ENCODE measurements around the gene SH3RF1.
"Not testable (repeated sequence)": the region's sequence is repeated elsewhere in the genome, so short reads cannot be mapped to it uniquely, and the experiment has no call there.

The SH3RF1 gene

GRCh38 chr4:169287983-169288382, 17.2 kb upstream of the SH3RF1 start:
- ATAC-seq (replicated peaks); H3K27ac Mint-ChIP-seq; H3K4me3 Mint-ChIP-seq: not testable (repeated sequence)

DNA sequence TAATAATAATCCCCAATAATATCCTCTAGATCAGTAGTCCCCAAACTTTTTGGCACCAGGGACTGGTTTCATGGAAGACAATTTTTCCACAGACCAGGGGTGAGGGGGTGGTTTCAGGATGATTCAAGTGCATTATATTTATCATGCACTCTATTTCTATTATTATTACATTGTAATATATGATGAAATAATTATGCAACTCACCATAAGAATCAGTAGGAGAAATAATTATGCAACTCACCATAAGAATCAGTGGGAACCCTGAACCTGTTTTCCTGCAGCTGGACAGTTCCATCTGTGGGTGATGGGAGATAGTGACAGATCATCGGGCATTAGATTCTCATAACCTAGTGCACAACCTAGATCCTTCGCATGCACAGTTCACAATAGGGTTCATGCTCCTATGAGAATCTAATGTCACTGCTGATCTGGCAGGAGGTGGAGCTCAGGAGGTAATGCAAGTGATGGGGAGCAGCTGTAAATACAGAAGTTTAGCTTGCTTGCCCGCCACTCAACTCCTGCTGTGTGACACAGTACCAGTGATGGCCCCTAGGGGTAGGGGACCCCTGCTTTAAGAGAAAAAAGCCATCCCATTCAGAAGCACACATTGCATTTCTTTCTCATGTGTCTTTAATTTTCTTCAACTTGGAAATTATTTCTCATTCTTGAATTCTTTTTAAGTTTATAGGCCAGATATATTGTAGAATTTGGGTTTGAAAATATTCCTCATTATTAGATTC, 16.0 kb upstream of the SH3RF1 start:
- ATAC-seq (replicated peaks) (no peak), DNase-seq (no peak)
- Mint-ChIP-seq H3K4me3 (no peak overlapping the region), H3K9me3 (no peaks in the 10 kb centered on the region), H3K4me1 (ENCODE audit: low read depth in 2 of 2) (no peaks in the 10 kb centered on the region), H3K27ac (no peak overlapping the region), H3K27me3 (peaks cover 8 to 11% of the 10 kb centered on the region in 2 donors), H3K36me3 (ENCODE audit: insufficient read depth) (no peaks in the 10 kb centered on the region)

More at GRCh38 chr4:169287983-169288382, 17.2 kb upstream of the SH3RF1 start:
- H3K4me1 Mint-ChIP-seq (ENCODE audit: low read depth in 2 of 2); H3K9me3 Mint-ChIP-seq; H3K36me3 Mint-ChIP-seq (ENCODE audit: insufficient read depth); DNase-seq: not testable (repeated sequence)
- peaks cover 19 to 23% of the 10 kb centered on the region in 2 donors for H3K27me3 Mint-ChIP-seq

DNA sequence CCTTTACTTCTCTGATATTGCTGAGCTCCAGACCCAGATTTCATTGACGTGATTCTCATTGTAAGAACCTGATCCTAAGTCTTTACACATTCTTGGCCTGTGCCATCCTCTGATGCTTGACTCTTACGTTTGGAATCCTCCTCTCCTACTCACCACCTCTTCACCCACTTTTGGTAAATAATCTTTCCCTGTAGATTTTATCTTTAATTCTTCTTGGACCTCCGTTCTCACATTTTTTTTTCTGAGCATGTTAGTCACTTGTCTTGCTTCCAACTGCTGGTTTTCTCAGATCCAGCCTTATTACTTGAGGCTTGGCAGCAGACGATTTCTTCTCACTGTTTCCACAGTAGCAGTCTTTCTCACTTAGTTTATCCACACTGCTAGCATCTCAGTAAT, 12.4 kb upstream of the SH3RF1 start:
- Mint-ChIP-seq H3K27me3 (peaks cover 7 to 15% of the 10 kb centered on the region in 2 donors), H3K9me3 (no peaks in the 10 kb centered on the region), H3K4me1 (ENCODE audit: low read depth in 2 of 2) (no peaks in the 10 kb centered on the region), H3K27ac (no peak overlapping the region), H3K4me3 (no peak overlapping the region), H3K36me3 (ENCODE audit: insufficient read depth) (no peaks in the 10 kb centered on the region)
- ATAC-seq (replicated peaks) (no peak), DNase-seq (no peak)

DNA sequence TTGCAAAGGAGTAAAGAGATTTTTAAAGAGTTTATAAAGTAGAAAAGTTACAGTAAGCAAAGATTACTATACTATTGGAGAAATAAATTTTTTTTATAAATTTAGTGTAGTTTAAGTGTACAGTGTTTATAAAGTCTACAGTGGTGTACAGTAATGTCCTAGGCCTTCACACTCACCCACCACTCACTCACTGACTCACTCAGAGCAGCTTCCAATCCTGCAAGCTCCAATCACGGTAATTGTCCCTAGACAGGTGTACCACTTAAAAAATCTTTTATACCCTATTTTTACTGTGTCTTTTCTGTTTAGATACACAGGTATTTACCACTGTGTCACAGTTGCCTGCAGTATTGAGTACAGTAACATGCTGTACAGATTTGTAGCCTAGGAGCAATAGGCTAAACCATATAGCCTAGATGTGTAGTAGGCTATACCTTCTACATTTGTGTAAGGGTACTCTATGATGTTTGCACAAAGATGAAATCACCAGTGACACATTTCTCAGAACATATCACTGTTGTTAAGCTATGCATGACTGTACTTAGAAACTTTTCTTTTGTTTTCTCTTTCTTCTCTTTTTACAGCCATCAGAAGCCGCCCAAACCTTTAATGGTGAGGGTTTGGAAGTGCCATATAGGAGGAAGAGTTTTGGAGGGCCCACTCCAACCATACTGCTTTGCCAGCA, 11.8 kb upstream of the SH3RF1 start:
- no peaks in the 10 kb centered on the region for H3K36me3 Mint-ChIP-seq (ENCODE audit: insufficient read depth)
- H3K4me1 Mint-ChIP-seq (ENCODE audit: low read depth in 2 of 2) = no peaks in the 10 kb centered on the region
- no peak overlapping the region for H3K27ac Mint-ChIP-seq
- peaks cover 2 to 9% of the 10 kb centered on the region in 2 donors for H3K27me3 Mint-ChIP-seq
- no peaks in the 10 kb centered on the region for H3K9me3 Mint-ChIP-seq
- DNase-seq (no peak), ATAC-seq (replicated peaks) (no peak)
- no peak overlapping the region for H3K4me3 Mint-ChIP-seq

GRCh38 chr4:169279108-169279507, 8.4 kb upstream of the SH3RF1 start:
- H3K4me1 Mint-ChIP-seq (ENCODE audit: low read depth in 2 of 2) = no peaks in the 10 kb centered on the region
- H3K27me3 Mint-ChIP-seq = peaks cover 19 to 24% of the 10 kb centered on the region in 2 donors
- H3K9me3 Mint-ChIP-seq = no peaks in the 10 kb centered on the region
- no peak overlapping the region for H3K4me3 Mint-ChIP-seq
- no peaks in the 10 kb centered on the region for H3K36me3 Mint-ChIP-seq (ENCODE audit: insufficient read depth)
- ATAC-seq (replicated peaks) (no peak), DNase-seq (no peak)
- no peak overlapping the region for H3K27ac Mint-ChIP-seq

GRCh38 chr4:169278624-169279023, 7.9 kb upstream of the SH3RF1 start:
- Mint-ChIP-seq H3K36me3 (ENCODE audit: insufficient read depth) (peaks cover 2% of the 10 kb centered on the region), H3K4me1 (ENCODE audit: low read depth in 2 of 2) (no peaks in the 10 kb centered on the region), H3K4me3 (no peak overlapping the region), H3K9me3 (no peaks in the 10 kb centered on the region), H3K27ac (no peak overlapping the region), H3K27me3 (peaks cover 19 to 25% of the 10 kb centered on the region in 2 donors)
- ATAC-seq (replicated peaks) (no peak), DNase-seq (no peak)

DNA sequence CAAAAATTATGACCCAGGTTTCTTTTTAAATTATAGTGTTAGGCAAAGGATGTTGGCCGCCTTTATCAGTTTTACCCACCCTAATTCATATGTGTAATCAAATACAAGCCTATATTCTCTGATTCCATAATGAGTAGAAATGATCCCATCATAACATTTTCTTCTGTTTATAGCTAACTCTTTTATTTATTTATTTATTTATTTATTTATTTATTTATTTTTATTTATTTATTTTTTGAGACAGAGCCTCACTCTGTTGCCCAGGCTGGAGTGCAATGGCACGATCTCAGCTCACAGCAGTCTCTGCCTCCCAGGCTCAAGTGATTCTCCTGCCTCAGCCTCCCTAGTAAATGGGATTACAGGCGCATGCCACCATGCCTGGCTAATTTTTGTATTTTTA, 7.1 kb upstream of the SH3RF1 start:
- H3K36me3 Mint-ChIP-seq (ENCODE audit: insufficient read depth); H3K4me1 Mint-ChIP-seq (ENCODE audit: low read depth in 2 of 2); ATAC-seq (replicated peaks); DNase-seq; H3K27ac Mint-ChIP-seq; H3K4me3 Mint-ChIP-seq; H3K9me3 Mint-ChIP-seq: not testable (repeated sequence)
- H3K27me3 Mint-ChIP-seq = peaks cover 20 to 28% of the 10 kb centered on the region in 2 donors

- DNase-seq (no peak), ATAC-seq (replicated peaks) (no peak)
- H3K27ac Mint-ChIP-seq = no peak overlapping the region
- no peaks in the 10 kb centered on the region for H3K9me3 Mint-ChIP-seq
- H3K4me1 Mint-ChIP-seq (ENCODE audit: low read depth in 2 of 2) = no peaks in the 10 kb centered on the region
- H3K4me3 Mint-ChIP-seq = no peak overlapping the region
- peaks cover 34 to 48% of the 10 kb centered on the region in 2 donors for H3K27me3 Mint-ChIP-seq
- H3K36me3 Mint-ChIP-seq (ENCODE audit: insufficient read depth) = peaks cover 4% of the 10 kb centered on the region
These were observed 4.4 kb upstream of the SH3RF1 start for GRCh38 chr4:169275180-169275579.

DNA sequence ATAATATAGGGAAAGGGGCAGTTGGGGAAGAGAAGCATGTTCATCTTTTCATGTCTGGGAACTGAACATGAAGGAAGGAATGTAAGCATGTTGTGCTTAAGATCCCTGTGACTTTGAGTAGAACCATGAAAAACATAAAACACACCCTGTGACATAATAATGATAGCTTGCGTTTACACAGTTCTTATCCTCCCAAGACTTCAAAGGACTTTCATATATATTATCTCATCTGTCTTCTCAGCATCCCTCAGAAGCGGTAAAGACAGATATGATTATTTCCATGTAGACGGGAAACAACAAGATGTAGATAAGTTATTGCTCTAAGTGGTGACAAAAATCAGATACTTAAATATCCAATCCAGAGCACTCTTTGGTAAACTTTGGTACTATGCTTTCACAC, 3.3 kb upstream of the SH3RF1 start:
- Mint-ChIP-seq H3K4me1 (ENCODE audit: low read depth in 2 of 2) (peaks cover 2 to 5% of the 10 kb centered on the region in 2 donors), H3K9me3 (no peaks in the 10 kb centered on the region), H3K27me3 (peaks cover 44 to 60% of the 10 kb centered on the region in 2 donors), H3K36me3 (ENCODE audit: insufficient read depth) (peaks cover 4% of the 10 kb centered on the region), H3K4me3 (no peak overlapping the region), H3K27ac (no peak overlapping the region)
- ATAC-seq (replicated peaks) (no peak), DNase-seq (no peak)

DNA sequence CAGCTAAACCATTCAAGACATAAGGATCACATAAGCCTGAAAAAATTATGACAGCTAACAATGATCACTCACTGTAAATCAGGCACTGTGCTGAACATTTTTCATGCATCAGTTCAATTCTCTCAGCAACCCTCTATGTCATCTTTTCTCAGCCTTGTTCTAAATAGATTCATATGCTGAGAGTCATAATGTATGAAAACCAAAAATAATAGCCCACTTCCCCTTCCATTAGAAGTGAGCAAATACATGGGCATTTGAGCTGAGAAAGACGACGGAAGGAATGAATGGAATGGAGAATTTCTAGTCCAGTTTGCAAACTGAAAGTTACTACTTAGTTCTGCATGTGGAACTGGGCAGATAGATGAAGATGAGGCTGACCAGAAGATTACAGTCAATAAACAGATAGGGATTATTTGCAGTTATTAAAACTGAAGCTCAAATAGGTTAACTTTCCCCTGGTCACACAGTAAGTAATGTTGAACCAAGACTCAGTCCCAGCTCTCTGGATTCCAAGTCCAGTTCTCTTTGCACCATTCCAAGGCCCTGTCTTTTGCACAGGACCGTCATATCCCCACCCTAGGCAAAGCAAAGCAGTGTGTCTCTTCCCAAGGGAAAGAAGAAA, 1.6 kb upstream of the SH3RF1 start:
- ATAC-seq (replicated peaks) (no peak), DNase-seq (no peak)
- H3K36me3 Mint-ChIP-seq (ENCODE audit: insufficient read depth) = peaks cover 4% of the 10 kb centered on the region
- no peak overlapping the region for H3K4me3 Mint-ChIP-seq
- no peak overlapping the region for H3K27ac Mint-ChIP-seq
- no peaks in the 10 kb centered on the region for H3K9me3 Mint-ChIP-seq
- H3K27me3 Mint-ChIP-seq = peaks cover 42 to 66% of the 10 kb centered on the region in 2 donors
- H3K4me1 Mint-ChIP-seq (ENCODE audit: low read depth in 2 of 2) = peaks cover 2 to 5% of the 10 kb centered on the region in 2 donors

DNA sequence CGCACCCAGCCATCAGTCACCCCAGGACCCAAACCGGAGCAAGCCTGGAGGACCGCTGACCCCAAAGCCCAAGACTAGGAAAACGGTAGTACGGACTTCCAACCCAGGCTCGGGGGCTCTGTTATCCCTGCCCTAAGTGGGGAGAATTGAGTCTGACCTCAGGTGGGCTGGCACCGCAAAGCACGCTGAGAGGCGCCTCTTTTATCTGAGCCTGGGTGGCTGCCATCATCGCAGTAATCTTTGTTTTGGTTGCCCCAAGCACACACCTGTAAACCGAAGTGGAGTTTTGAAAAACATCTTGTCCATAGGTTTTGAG, 894 bp upstream of the SH3RF1 start:
- no peak for DNase-seq
- peaks cover 49 to 73% of the 10 kb centered on the region in 2 donors for H3K27me3 Mint-ChIP-seq
- H3K27ac Mint-ChIP-seq = no peak overlapping the region
- ATAC-seq (replicated peaks) = no peak
- H3K36me3 Mint-ChIP-seq (ENCODE audit: insufficient read depth) = peaks cover 4% of the 10 kb centered on the region
- H3K4me1 Mint-ChIP-seq (ENCODE audit: low read depth in 2 of 2) = peaks cover 2 to 5% of the 10 kb centered on the region in 2 donors
- peak overlapping the region; percentile 64 to 69 for H3K4me3 Mint-ChIP-seq
- no peaks in the 10 kb centered on the region for H3K9me3 Mint-ChIP-seq

DNA sequence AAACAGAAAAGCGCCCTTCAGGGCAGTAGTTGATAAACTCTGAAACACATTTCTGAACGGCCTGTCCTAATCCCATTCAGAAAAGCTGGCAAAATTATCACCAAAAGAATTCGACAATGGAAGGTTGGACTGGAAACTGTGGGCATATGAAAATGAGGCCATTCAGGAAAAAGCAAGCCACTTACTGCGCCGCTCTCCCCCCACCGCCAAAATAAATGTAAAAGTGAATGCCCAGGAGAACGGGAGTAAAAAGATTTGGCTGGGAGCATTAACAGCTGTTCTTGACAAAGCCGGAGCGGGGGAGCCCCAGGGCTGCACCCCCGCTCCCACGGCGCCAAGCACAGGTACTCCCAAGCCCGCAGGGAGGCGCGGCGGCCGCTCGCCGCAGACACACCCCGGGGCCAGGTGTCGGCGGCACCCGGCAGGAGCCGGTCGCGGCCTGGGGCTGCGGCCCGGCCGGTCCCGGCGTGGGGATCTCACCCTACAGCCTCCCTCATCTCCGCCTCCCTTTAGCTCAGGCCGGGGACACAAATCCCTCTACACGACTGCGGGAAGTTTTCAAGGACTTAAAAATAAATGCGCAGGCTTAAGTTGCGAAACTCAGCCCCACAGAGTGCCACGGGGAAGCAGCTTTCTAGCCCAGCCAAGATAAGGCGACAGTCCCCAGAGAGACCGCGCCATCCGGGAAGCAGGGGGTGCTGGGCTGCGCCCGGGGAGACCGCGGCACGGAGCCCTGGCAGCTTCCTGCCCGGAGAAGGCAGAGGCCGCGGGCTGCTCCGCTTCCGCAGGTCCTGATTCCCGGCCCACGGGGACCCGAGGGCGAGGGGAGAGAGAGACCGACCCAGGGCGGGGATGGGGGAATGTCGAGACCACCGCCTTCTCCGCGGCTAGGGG, 593 bp downstream of the SH3RF1 start:
- no peaks in the 10 kb centered on the region for H3K9me3 Mint-ChIP-seq
- no peak overlapping the region for H3K27ac Mint-ChIP-seq
- H3K4me1 Mint-ChIP-seq (ENCODE audit: low read depth in 2 of 2) = peaks cover 2 to 5% of the 10 kb centered on the region in 2 donors
- ATAC-seq (replicated peaks) = peak; percentile 45
- H3K4me3 Mint-ChIP-seq = peak overlapping the region; percentile 64 to 69
- H3K27me3 Mint-ChIP-seq = peaks cover 60 to 73% of the 10 kb centered on the region in 2 donors
- peaks cover 4% of the 10 kb centered on the region for H3K36me3 Mint-ChIP-seq (ENCODE audit: insufficient read depth)
- peak in 1 of 3 experiments; percentile 7 for DNase-seq
